Uterus (tissue), 2 donors: ENCODE results near the gene XAF1.

Source experiments
- POLR2A ChIP-seq, 2 donors: fragments of 450-650 bp; IDR thresholded peaks; one replicate each; pipeline ENCODE4 v1.6.1; 2016; ENCODE audit warnings: antibody characterized with exemption in 2 of 2, mild to moderate bottlenecking in 1 of 2, moderate library complexity in 1 of 2
- TF ChIP-seq, protein P1 (sequence below), 4 experiments: fragments of 200-600 bp in 2 of 4; fragments of 450-650 bp in 2 of 4; sonication (generic) in 2 of 4; IDR thresholded peaks; one replicate each; pipeline ENCODE4 v1.5.1; 2016 to 2019; ENCODE audit warnings: antibody characterized with exemption in 4 of 4, mild to moderate bottlenecking in 2 of 4, moderate library complexity in 1 of 4

DNA sequence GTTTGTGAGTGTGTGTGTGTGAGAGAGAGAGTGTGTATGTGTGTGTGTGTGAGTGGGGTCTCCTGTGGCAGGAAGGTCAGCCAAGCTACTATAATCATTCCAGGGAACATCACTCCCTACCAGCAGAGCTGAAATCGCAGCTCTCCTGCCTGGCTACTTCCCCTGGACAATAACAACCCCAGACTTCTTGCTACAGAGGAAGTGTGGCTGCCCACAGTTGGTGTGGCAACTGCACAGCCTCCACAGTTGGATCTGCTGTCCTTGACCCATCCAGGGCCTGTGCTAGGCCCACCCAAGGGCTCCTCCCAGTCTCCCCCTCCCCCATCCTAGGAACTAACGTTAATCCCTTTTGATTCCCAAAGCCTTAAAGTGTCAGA, 44.2 kb upstream of the XAF1 start:
- TF ChIP-seq, protein P1, sequence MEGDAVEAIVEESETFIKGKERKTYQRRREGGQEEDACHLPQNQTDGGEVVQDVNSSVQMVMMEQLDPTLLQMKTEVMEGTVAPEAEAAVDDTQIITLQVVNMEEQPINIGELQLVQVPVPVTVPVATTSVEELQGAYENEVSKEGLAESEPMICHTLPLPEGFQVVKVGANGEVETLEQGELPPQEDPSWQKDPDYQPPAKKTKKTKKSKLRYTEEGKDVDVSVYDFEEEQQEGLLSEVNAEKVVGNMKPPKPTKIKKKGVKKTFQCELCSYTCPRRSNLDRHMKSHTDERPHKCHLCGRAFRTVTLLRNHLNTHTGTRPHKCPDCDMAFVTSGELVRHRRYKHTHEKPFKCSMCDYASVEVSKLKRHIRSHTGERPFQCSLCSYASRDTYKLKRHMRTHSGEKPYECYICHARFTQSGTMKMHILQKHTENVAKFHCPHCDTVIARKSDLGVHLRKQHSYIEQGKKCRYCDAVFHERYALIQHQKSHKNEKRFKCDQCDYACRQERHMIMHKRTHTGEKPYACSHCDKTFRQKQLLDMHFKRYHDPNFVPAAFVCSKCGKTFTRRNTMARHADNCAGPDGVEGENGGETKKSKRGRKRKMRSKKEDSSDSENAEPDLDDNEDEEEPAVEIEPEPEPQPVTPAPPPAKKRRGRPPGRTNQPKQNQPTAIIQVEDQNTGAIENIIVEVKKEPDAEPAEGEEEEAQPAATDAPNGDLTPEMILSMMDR (IDR thresholded peaks at IDR 0.05), result no peak
- no peak for TF ChIP-seq POLR2A (IDR thresholded peaks at IDR 0.05)
